Smooth muscle cell (in vitro differentiated cells): ENCODE measurements around the gene INPP5K. TPM values are rescaled to one million over a fixed set of nuclear protein-coding genes. Genes with fewer than 3 reads are reported as not detected.
"Not testable (repeated sequence)": the region's sequence is repeated elsewhere in the genome, so short reads cannot be mapped to it uniquely, and the experiment has no call there.

Experiments used
- DNase-seq: peaks from one replicate; lab custom pipeline; 2025; ENCODE audit not compliant: unreplicated experiment; lab: John Stamatoyannopoulos, UW
- H2AFZ ChIP-seq: fragments of 200-600 bp; sonication (generic); 2 replicates; pipeline ENCODE4 v1.6.0; 2016; ENCODE audit warnings: antibody characterized with exemption, low read depth, mild to moderate bottlenecking
- H3F3A ChIP-seq: fragments of 200-600 bp; sonication (generic); 2 replicates; pipeline ENCODE4 v1.6.0; 2017; ENCODE audit warnings: antibody characterized with exemption, low read depth
- H3K27ac ChIP-seq: fragments of 200-600 bp; sonication (generic); 2 replicates; pipeline ENCODE4 v1.5.1; 2016; ENCODE audit warnings: low read depth, mild to moderate bottlenecking
- H3K27me3 ChIP-seq: fragments of 200-600 bp; sonication (generic); 2 replicates; pipeline ENCODE4 v1.6.1; 2016; ENCODE audit warnings: low read depth, mild to moderate bottlenecking
- H3K36me3 ChIP-seq: fragments of 200-600 bp; sonication (generic); 2 replicates; pipeline ENCODE4 v1.5.1; 2016; ENCODE audit warnings: low read depth
- H3K4me1 ChIP-seq: fragments of 200-600 bp; sonication (generic); 2 replicates; pipeline ENCODE4 v1.5.1; 2016; ENCODE audit warnings: low read depth
- H3K4me2 ChIP-seq: fragments of 200-600 bp; sonication (generic); 2 replicates; pipeline ENCODE4 v1.6.0; 2016; ENCODE audit warnings: mild to moderate bottlenecking
- H3K4me3 ChIP-seq: fragments of 200-600 bp; sonication (generic); 2 replicates; pipeline ENCODE4 v1.5.1; 2016; ENCODE audit warnings: mild to moderate bottlenecking
- H3K79me2 ChIP-seq: fragments of 200-600 bp; sonication (generic); 2 replicates; pipeline ENCODE4 v1.6.0; 2016; ENCODE audit warnings: low read depth, mild to moderate bottlenecking
- H3K9ac ChIP-seq: fragments of 200-600 bp; sonication (generic); 2 replicates; pipeline ENCODE4 v1.6.0; 2016; ENCODE audit warnings: low read depth
- H3K9me3 ChIP-seq: fragments of 200-600 bp; sonication (generic); replicated peaks from 2 replicates; pipeline ENCODE4 v1.5.1; 2016; ENCODE audit warnings: low read depth
- H4K20me1 ChIP-seq: fragments of 200-600 bp; sonication (generic); 2 replicates; pipeline ENCODE4 v1.6.0; 2016; ENCODE audit warnings: low read depth
- CTCF ChIP-seq: fragments of 200-600 bp; sonication (generic); IDR thresholded peaks from 2 replicates; pipeline ENCODE4 v1.5.1; 2017; ENCODE audit warnings: borderline replicate concordance, mild to moderate bottlenecking, antibody characterized with exemption; ENCODE audit not compliant: insufficient read depth, poor library complexity, severe bottlenecking
- WGBS: methylation state at CpG from one replicate; pipeline ENCODE4 v1.1.7; 2016; ENCODE audit warnings: low lambda C conversion rate; 5-methylcytosine and 5-hydroxymethylcytosine counted together
- polyA plus RNA-seq: library from polyadenylated mRNA; unstranded; fragments of >200 nt; fragmentation: Nextera tagmentation; extraction: Ambion mirVana; gene quantifications from 2 replicates; pipeline ENCODE4 v1.2.1, GENCODE V29; 2016
- total RNA-seq: library from RNA; depleted of rRNA; stranded (reverse); fragments of >200 nt; gene quantifications from 2 replicates; pipeline ENCODE4 v1.2.3, GENCODE V29; 2014

INPP5K gene
- total and polyA plus RNA-seq, 2 experiments from 2014 or later: 9.6 to 12.6 TPM

- Histone ChIP-seq H3K27me3 (no peaks in the 10 kb centered on the region), H3F3A (peaks cover 3% of the 10 kb centered on the region), H3K4me1 (peaks cover 14% of the 10 kb centered on the region), H3K27ac (no peak overlapping the region), H3K4me3 (no peak overlapping the region), H4K20me1 (peaks cover 78% of the 10 kb centered on the region), H3K4me2 (no peak overlapping the region), H3K36me3 (no peaks in the 10 kb centered on the region), H3K79me2 (peaks cover 80% of the 10 kb centered on the region), H2AFZ (no peak overlapping the region), H3K9me3 (no peaks in the 10 kb centered on the region), H3K9ac (no peak overlapping the region)
- 94% methylated on average over 5 of the region's 5 CpGs for WGBS
- no peak for DNase-seq
- no peak for TF ChIP-seq CTCF
These were observed 63.6 kb downstream of the INPP5K start for GRCh38 chr17:1452836-1453235.

- WGBS: 98% methylated on average over 21 of the region's 21 CpGs
- H3F3A ChIP-seq, H3K4me2 ChIP-seq, H3K9ac ChIP-seq, H3K4me3 ChIP-seq, H3K36me3 ChIP-seq, H3K27me3 ChIP-seq, DNase-seq, H3K9me3 ChIP-seq, H2AFZ ChIP-seq, H3K27ac ChIP-seq: not testable (repeated sequence)
- peaks cover 99% of the 10 kb centered on the region for H3K79me2 ChIP-seq
- H3K4me1 ChIP-seq: peaks cover 12% of the 10 kb centered on the region
- H4K20me1 ChIP-seq: peaks cover 100% of the 10 kb centered on the region
These were observed 66.2 kb downstream of the INPP5K start for GRCh38 chr17:1450261-1450660.

GRCh38 chr17:1449412-1449967, 66.9 kb downstream of the INPP5K start:
- H3F3A ChIP-seq: no peaks in the 10 kb centered on the region
- H4K20me1 ChIP-seq: peaks cover 99% of the 10 kb centered on the region
- no peak overlapping the region for H3K4me2 ChIP-seq
- H3K27me3 ChIP-seq: no peaks in the 10 kb centered on the region
- H3K27ac ChIP-seq: no peak overlapping the region
- no peak for DNase-seq
- no peak overlapping the region for H2AFZ ChIP-seq
- WGBS: 91% methylated on average over 5 of the region's 5 CpGs
- H3K9ac ChIP-seq: no peak overlapping the region
- H3K4me3 ChIP-seq: no peak overlapping the region
- no peak for TF ChIP-seq CTCF
- no peaks in the 10 kb centered on the region for H3K9me3 ChIP-seq
- no peaks in the 10 kb centered on the region for H3K36me3 ChIP-seq
- peaks cover 6% of the 10 kb centered on the region for H3K4me1 ChIP-seq
- peaks cover 99% of the 10 kb centered on the region for H3K79me2 ChIP-seq

DNA sequence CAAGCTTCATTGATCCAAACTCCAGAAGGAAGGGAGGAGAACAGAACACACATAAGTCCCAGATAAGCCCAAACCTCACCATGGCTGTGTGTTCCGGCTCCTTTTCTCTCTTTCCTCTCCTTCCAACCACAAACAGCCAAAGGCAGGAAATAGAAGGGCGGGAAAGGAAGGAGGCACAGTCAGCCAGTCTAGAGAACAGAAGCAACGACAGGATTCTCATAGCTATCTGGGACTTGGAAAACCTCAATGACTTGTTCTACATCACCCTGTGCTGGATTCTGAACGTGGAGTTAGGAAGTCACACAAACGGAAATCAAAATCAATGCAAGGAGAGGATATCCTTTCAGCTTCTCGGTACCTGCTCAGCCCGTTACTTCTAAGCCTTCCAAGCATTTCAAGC, 69.4 kb downstream of the INPP5K start:
- no peak overlapping the region for H3K4me3 ChIP-seq
- no peak for TF ChIP-seq CTCF
- no peaks in the 10 kb centered on the region for H3K4me1 ChIP-seq
- H3K79me2 ChIP-seq: peaks cover 99% of the 10 kb centered on the region
- no peak overlapping the region for H2AFZ ChIP-seq
- no peak for DNase-seq
- peak overlapping the region; percentile 31 for H3K27ac ChIP-seq
- no peak overlapping the region for H3K9ac ChIP-seq
- WGBS: 67% methylated on average over 7 of the region's 7 CpGs
- H3K27me3 ChIP-seq: no peaks in the 10 kb centered on the region
- no peaks in the 10 kb centered on the region for H3F3A ChIP-seq
- no peak overlapping the region for H3K4me2 ChIP-seq
- peaks cover 99% of the 10 kb centered on the region for H4K20me1 ChIP-seq
- no peaks in the 10 kb centered on the region for H3K36me3 ChIP-seq
- H3K9me3 ChIP-seq: no peaks in the 10 kb centered on the region
